IPS-18a (cell line): ENCODE measurements around the gene ARL10.

Experiments used
- H3K27ac ChIP-seq: one replicate; pipeline ENCODE4 v1.5.1; 2013; ENCODE audit warnings: low read length
- H3K27me3 ChIP-seq: one replicate; pipeline ENCODE4 v1.6.1; 2013; ENCODE audit warnings: mild to moderate bottlenecking, low read length; ENCODE audit not compliant: control insufficient read depth, insufficient read depth
- H3K36me3 ChIP-seq: one replicate; pipeline ENCODE4 v1.6.1; 2013; ENCODE audit warnings: low read depth, low read length; ENCODE audit not compliant: control insufficient read depth
- H3K4me1 ChIP-seq: one replicate; pipeline ENCODE4 v1.6.1; 2013; ENCODE audit warnings: low read depth, low read length; ENCODE audit not compliant: control insufficient read depth
- H3K4me3 ChIP-seq: one replicate; pipeline ENCODE4 v1.5.1; 2013; ENCODE audit warnings: low read length
- H3K9ac ChIP-seq: one replicate; pipeline ENCODE4 v1.6.1; 2013; ENCODE audit warnings: mild to moderate bottlenecking, low read length, moderate library complexity
- H3K9me3 ChIP-seq: one replicate; pipeline ENCODE4 v1.6.1; 2013; ENCODE audit warnings: low read depth, low read length; ENCODE audit not compliant: control insufficient read depth

The ARL10 gene

GRCh38 chr5:176420086-176420485 lies 54.8 kb downstream of the ARL10 start:
- H3K9me3 ChIP-seq = peaks cover 5% of the 10 kb centered on the region
- H3K4me3 ChIP-seq = no peak overlapping the region
- no peak overlapping the region for H3K9ac ChIP-seq
- no peak overlapping the region for H3K27ac ChIP-seq
- H3K4me1 ChIP-seq = no peaks in the 10 kb centered on the region
- H3K36me3 ChIP-seq = no peaks in the 10 kb centered on the region
- peaks cover 23% of the 10 kb centered on the region for H3K27me3 ChIP-seq

GRCh38 chr5:176420972-176421544 lies 55.8 kb downstream of the ARL10 start:
- H3K27ac ChIP-seq = no peak overlapping the region
- H3K9ac ChIP-seq = no peak overlapping the region
- peaks cover 5% of the 10 kb centered on the region for H3K9me3 ChIP-seq

GRCh38 chr5:176424181-176424580 lies 58.9 kb downstream of the ARL10 start:
- H3K4me1 ChIP-seq = no peaks in the 10 kb centered on the region
- H3K27me3 ChIP-seq = no peaks in the 10 kb centered on the region
- no peak overlapping the region for H3K4me3 ChIP-seq
- H3K9me3 ChIP-seq = peaks cover 5% of the 10 kb centered on the region
- H3K27ac ChIP-seq = no peak overlapping the region
- H3K9ac ChIP-seq = no peak overlapping the region
- H3K36me3 ChIP-seq = no peaks in the 10 kb centered on the region

More at GRCh38 chr5:176420972-176421544, 55.8 kb downstream of the ARL10 start:
- Histone ChIP-seq H3K27me3 (peaks cover 18% of the 10 kb centered on the region), H3K36me3 (no peaks in the 10 kb centered on the region), H3K4me1 (no peaks in the 10 kb centered on the region), H3K4me3 (no peak overlapping the region)

- Histone ChIP-seq H3K36me3 (no peaks in the 10 kb centered on the region), H3K9me3 (peaks cover 5% of the 10 kb centered on the region), H3K4me3 (no peak overlapping the region), H3K4me1 (no peaks in the 10 kb centered on the region), H3K27me3 (no peaks in the 10 kb centered on the region), H3K27ac (no peak overlapping the region), H3K9ac (no peak overlapping the region)
Measured at GRCh38 chr5:176425138-176425537, 59.9 kb downstream of the ARL10 start.

- Histone ChIP-seq H3K36me3 (no peaks in the 10 kb centered on the region), H3K9ac (no peak overlapping the region), H3K27me3 (no peaks in the 10 kb centered on the region), H3K9me3 (peaks cover 5% of the 10 kb centered on the region), H3K4me1 (no peaks in the 10 kb centered on the region), H3K27ac (no peak overlapping the region), H3K4me3 (no peak overlapping the region)
Measured at GRCh38 chr5:176425791-176426190, 60.5 kb downstream of the ARL10 start.

GRCh38 chr5:176426876-176427275 lies 61.6 kb downstream of the ARL10 start:
- Histone ChIP-seq H3K27ac (no peak overlapping the region), H3K9me3 (no peaks in the 10 kb centered on the region), H3K9ac (no peak overlapping the region), H3K4me3 (no peak overlapping the region), H3K36me3 (no peaks in the 10 kb centered on the region), H3K4me1 (no peaks in the 10 kb centered on the region), H3K27me3 (no peaks in the 10 kb centered on the region)

GRCh38 chr5:176427971-176428370 lies 62.7 kb downstream of the ARL10 start:
- no peaks in the 10 kb centered on the region for H3K9me3 ChIP-seq
- H3K4me3 ChIP-seq = no peak overlapping the region
- H3K27me3 ChIP-seq = no peaks in the 10 kb centered on the region
- H3K4me1 ChIP-seq = no peaks in the 10 kb centered on the region
- no peak overlapping the region for H3K9ac ChIP-seq
- H3K36me3 ChIP-seq = no peaks in the 10 kb centered on the region
- H3K27ac ChIP-seq = no peak overlapping the region

- no peaks in the 10 kb centered on the region for H3K4me1 ChIP-seq
- H3K9me3 ChIP-seq = no peaks in the 10 kb centered on the region
- no peak overlapping the region for H3K27ac ChIP-seq
- H3K27me3 ChIP-seq = no peaks in the 10 kb centered on the region
- no peak overlapping the region for H3K9ac ChIP-seq
- no peaks in the 10 kb centered on the region for H3K36me3 ChIP-seq
- H3K4me3 ChIP-seq = no peak overlapping the region
Measured at GRCh38 chr5:176429972-176430371, 64.7 kb downstream of the ARL10 start.
